ENCODE results near the gene TNPO1. TPM values are rescaled to one million over a fixed set of nuclear protein-coding genes. Genes with fewer than 3 reads are reported as not detected.
A peak's percentile ranks its signal among the peaks of the same experiment; 100 is the strongest.

TNPO1 gene
- total and polyA plus RNA-seq, 11 donors = 6.4 to 92.2 (median 67.2) TPM

DNA sequence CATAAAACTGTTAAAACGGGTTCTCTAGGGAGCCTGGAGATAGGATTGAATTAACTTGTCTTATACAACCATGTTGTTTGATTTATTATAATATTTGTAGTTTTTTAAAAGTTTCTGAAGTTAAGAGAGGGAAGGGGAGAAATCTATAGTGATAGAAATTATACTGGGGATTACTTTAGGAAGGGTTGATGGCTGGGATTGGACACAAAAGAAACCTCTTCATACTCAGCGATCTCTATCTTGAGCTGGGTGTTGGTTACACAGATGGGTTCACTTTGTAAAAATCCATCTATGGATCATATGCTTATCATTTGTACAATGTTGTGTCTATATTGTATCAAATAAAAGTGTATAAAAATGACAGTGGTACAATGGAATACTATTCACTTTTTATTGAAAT, 30.0 kb downstream of the TNPO1 start:
- intact Hi-C loops (cut with DNase I) = loop anchor here in 3 of 10 donors (5.0 to 10.0 kb wide), 2 partner anchors 232 to 234 kb away; no protein-coding TSS in a partner anchor
- TF ChIP-seq, protein P1, sequence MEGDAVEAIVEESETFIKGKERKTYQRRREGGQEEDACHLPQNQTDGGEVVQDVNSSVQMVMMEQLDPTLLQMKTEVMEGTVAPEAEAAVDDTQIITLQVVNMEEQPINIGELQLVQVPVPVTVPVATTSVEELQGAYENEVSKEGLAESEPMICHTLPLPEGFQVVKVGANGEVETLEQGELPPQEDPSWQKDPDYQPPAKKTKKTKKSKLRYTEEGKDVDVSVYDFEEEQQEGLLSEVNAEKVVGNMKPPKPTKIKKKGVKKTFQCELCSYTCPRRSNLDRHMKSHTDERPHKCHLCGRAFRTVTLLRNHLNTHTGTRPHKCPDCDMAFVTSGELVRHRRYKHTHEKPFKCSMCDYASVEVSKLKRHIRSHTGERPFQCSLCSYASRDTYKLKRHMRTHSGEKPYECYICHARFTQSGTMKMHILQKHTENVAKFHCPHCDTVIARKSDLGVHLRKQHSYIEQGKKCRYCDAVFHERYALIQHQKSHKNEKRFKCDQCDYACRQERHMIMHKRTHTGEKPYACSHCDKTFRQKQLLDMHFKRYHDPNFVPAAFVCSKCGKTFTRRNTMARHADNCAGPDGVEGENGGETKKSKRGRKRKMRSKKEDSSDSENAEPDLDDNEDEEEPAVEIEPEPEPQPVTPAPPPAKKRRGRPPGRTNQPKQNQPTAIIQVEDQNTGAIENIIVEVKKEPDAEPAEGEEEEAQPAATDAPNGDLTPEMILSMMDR (IDR thresholded peaks at IDR 0.05) = no peak
- TF ChIP-seq POLR2A (IDR thresholded peaks at IDR 0.05) = no peak

DNA sequence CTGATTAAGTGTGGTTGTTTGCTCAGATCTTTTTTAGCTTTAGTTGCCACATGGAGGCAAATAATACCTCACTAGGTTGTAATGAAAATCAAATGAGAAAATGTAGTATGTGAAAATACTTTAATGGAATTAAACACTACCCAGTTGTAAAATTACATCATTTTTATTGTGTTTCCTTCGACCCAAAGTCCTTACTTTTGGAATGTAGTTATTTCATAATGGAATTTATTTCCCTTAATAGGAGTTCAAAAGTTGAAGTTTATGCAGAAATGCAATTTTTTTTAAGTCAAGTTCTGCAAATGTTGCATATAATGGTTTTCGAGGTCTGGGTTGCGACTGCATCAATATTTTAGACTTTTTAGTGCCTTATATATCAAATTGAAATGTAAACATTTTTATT, 31.0 kb downstream of the TNPO1 start:
- intact Hi-C loops (cut with DNase I) = loop anchor here in 3 of 10 donors (5.0 to 10.0 kb wide), 2 partner anchors 233 to 235 kb away; no protein-coding TSS in a partner anchor
- WGBS, 4 donors = 8 to 21% (median 14%) methylated on average over 3 of the region's 3 CpGs
- Histone ChIP-seq H3K9me3 (no peaks in the 10 kb centered on the region), H3K36me3 (peaks cover 0 to 15% (median 4%) of the 10 kb centered on the region in 9 donors), H3K27me3 (no peaks in the 10 kb centered on the region), H3K4me3 (peak overlapping the region in 11 of 12 donors; percentile 70 to 91 (median 79)), H3K27ac (peak overlapping the region in 7 of 12 donors; percentile 87 to 93 (median 92)), H3K4me1 (peaks cover 0 to 87% (median 51%) of the 10 kb centered on the region in 12 donors)
- ATAC-seq (no peak), DNase-seq (no peak)
- no peak for TF ChIP-seq POLR2A (IDR thresholded peaks at IDR 0.05)
- TF ChIP-seq, protein P1 (IDR thresholded peaks at IDR 0.05) = no peak

More for the DNA sequence above, 30.0 kb downstream of the TNPO1 start:
- Histone ChIP-seq H3K4me1 (peaks cover 0 to 87% (median 46%) of the 10 kb centered on the region in 12 donors), H3K9me3 (no peaks in the 10 kb centered on the region), H3K27ac (no peak overlapping the region), H3K36me3 (peaks cover 0 to 5% (median under 1%) of the 10 kb centered on the region in 9 donors), H3K4me3 (no peak overlapping the region), H3K27me3 (no peaks in the 10 kb centered on the region)
- 91 to 97% (median 95%) methylated on average over 2 of the region's 2 CpGs for WGBS, 4 donors
- DNase-seq = no peak
- ATAC-seq = no peak

DNA sequence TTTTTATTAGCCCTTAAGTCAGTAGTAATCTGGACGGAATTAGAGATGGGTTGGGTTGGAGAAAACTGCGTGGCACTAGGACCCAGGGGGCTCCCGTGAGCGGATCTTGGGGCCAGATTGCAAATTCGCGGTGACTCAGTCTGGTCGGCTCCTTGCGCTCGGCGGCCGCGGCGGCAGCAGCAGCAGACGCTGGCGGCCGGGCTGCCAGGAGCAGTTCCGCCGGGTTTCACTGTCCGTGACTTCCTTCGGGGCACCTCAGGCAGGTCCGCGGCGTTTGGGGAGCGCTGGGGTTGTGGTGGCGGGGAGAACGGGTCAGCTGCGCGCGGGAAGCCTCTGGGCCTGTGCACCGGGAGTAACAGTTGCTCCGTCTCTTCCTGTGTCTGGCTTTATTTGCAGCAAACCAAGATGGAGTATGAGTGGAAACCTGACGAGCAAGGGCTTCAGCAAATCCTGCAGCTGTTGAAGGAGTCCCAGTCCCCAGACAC, 31.6 kb downstream of the TNPO1 start:
- peaks cover 0 to 87% (median 51%) of the 10 kb centered on the region in 12 donors for H3K4me1 ChIP-seq
- peak overlapping the region; percentile 83 to 93 (median 92) for H3K27ac ChIP-seq
- H3K4me3 ChIP-seq = peak overlapping the region; percentile 66 to 91 (median 79)
- intact Hi-C loops (cut with DNase I) = loop anchor here in 5 of 10 donors (1.0 to 10.0 kb wide), 4 partner anchors 31 to 236 kb away; partner anchors contain the start of gene TNPO1 (in 3 of the 5)
- H3K9me3 ChIP-seq = no peaks in the 10 kb centered on the region
- TF ChIP-seq, protein P1 (IDR thresholded peaks at IDR 0.05) = peak in 2 of 12 donors; percentile 23 to 27
- peak in 1 of 2 donors; percentile 79 for TF ChIP-seq POLR2A (IDR thresholded peaks at IDR 0.05)
- ATAC-seq (peak; percentile 88 to 96 (median 95)), DNase-seq (peak; percentile 88 to 93 (median 91))
- 0 to 1% (median 0%) methylated on average over 16 to 32 of the region's 32 CpGs for WGBS, 4 donors
- H3K36me3 ChIP-seq = peaks cover 0 to 21% (median 5%) of the 10 kb centered on the region in 9 donors
- no peaks in the 10 kb centered on the region for H3K27me3 ChIP-seq
